HG03196 (cell line): ENCODE data around the gene PRAC2.

ENCODE experiments used
- ATAC-seq: cut with Tn5 transposase; IDR thresholded peaks from one replicate; pipeline ENCODE4 v1.9.1; 2021; ENCODE audit not compliant: unreplicated experiment

Gene PRAC2

DNA sequence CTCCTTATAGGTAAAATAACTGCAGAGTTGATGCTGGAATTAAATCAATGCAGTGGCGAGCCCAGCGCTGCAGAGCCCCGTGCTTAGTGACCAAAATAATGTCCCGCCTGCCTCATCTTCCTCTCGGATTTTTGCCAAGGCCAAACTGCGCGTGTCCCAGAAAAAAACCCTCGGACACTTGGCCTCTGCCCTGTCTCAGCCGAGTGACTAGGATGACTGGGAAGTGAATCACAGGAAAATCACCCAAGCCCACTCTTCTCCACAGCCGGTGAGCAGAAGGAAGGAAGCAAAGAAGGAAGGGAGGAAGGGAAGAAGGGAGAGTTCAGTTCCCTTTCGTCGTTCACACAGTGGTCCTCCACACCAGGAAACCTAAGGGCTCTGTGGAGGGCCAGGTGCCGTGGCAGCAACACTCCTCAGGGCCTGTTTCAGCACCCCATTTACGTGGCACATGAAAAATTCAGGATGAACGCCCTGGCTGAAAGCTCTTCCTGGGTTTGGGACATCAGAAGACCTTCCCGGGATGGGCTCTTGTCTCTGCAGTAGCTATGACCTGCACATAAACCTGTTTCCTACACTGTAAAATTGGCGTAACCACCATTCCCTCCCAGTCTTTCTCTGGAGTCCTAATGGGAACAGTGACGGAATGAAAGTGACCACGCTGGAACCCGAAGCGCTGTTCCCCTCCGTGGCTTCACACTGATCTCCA, 31.0 kb downstream of the PRAC2 start:
- ATAC-seq = no peak

GRCh38 chr17:48754500-48755261, 31.7 kb downstream of the PRAC2 start:
- ATAC-seq = no peak

DNA sequence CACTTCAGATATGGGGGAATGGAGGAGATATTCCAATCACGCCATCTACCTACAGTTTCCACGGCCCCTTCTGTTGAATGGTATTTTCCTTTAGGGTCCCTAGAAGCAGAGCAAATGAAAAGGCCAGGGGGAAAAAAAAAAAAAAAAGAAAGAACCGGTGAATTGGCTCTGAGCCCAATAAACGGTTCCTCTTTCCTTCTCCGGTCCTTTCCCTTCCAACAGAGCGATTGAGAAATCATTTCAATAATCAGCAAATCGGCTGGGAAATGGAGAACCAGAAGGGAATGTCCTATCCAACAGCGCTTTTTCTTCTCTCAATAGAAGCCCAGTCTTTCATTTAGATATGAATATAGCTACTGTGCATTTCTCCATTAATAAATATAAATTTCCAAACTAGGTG, 32.4 kb downstream of the PRAC2 start:
- no peak for ATAC-seq

- ATAC-seq = no peak
Observed at GRCh38 chr17:48756830-48757251, 33.9 kb downstream of the PRAC2 start.

GRCh38 chr17:48757524-48757961, 34.6 kb downstream of the PRAC2 start:
- ATAC-seq = no peak

GRCh38 chr17:48759288-48759687, 36.3 kb downstream of the PRAC2 start:
- no peak for ATAC-seq

GRCh38 chr17:48760411-48760810, 37.4 kb downstream of the PRAC2 start:
- ATAC-seq = no peak

- ATAC-seq = no peak
Observed at GRCh38 chr17:48761114-48761513, 38.1 kb downstream of the PRAC2 start.

DNA sequence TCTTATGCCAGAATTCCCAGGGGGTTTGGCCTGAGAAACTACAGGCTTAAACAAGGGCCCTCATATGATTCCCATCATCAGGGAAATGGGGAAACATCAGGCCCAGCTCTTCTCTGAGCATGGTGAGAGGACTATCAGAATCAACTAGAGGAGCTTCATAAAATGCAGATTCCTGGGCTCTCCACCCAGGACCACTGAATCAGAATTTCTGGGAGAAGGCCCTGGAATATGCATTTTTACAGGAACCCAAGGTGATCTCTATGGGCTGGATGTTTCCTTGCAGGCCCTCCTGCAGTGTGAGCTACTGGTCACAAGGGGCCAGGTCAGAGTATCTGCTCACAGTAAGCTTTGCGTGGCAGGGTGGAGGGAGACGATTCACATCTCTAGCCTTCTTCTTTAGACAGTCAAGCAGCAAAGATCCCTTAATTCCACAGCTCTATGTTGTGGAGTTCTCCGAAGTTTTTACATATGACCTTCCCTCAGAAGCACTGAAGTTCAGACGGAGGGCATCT, 44.3 kb downstream of the PRAC2 start:
- no peak for ATAC-seq

GRCh38 chr17:48769009-48769675, 46.2 kb downstream of the PRAC2 start:
- ATAC-seq = no peak

GRCh38 chr17:48770954-48771353, 48.0 kb downstream of the PRAC2 start:
- no peak for ATAC-seq

DNA sequence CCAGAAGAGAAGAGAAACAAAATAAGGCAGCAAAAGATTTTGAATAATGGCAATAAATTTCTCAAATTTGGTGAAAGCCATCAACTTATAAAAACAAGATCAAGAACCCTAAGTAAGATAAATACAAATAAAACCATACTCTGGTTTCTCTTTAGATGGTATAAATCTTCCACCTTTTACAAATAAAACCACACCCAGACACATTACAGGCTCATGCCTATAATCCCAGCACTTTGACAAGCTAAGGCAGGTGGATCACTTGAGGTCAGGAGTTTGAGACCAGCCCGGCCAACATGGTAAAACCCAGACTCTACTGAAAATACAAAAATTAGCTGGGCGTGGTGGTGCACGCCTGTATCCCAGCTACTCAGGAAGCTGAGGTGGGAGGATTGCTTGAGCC, 50.3 kb downstream of the PRAC2 start:
- no peak for ATAC-seq
